ENCODE results near the gene HNMT.

HNMT gene

DNA sequence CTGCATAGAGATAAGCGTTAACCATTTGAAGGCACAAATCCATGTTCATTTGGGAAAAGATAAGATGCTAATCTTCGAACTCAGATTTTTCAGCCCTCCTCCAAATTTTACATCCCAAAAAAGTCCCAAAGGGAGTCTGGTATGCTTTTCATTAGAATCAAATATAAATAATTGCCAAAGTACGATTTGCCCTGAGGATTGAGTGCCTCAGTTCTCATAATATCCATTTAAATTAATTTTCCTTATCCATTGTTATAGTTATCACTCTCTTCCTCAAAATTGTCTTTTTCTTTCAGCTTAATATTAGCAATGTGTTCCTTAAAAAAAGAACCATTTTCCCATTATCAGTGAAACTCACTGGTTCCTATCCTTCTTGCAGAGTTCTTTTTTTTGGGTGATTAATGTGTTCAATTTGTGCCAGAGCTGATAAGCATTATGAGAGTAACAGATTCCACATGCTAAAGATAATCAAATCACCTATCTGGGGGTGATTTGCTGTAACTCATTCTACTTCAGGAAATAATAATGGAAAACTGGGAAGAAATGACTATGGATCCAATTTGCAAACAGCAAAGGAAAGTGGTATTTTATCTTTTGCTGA, 686 bp downstream of the HNMT start:
- H4K20me1 ChIP-seq (ENCODE audit: insufficient read depth, low read length, poor library complexity, severe bottlenecking) = no peaks in the 10 kb centered on the region
- no peaks in the 10 kb centered on the region for H3K27me3 ChIP-seq (ENCODE audit: insufficient read depth, low read length, poor library complexity, severe bottlenecking)
- H2AFZ ChIP-seq (ENCODE audit: low read length) = no peak overlapping the region
- no peaks in the 10 kb centered on the region for H3K36me3 ChIP-seq (ENCODE audit: insufficient read depth, low read length)
- no peaks in the 10 kb centered on the region for H3K79me2 ChIP-seq (ENCODE audit: insufficient read depth, low read length)
- no peaks in the 10 kb centered on the region for H3F3A ChIP-seq (ENCODE audit: low read depth)
- no peak overlapping the region for H3K4me3 ChIP-seq (ENCODE audit: low read length, poor library complexity, severe bottlenecking)
- H3K4me1 ChIP-seq (ENCODE audit: insufficient read depth, low read length, poor library complexity, severe bottlenecking) = no peaks in the 10 kb centered on the region
- H3K4me2 ChIP-seq (ENCODE audit: low read depth, low read length, poor library complexity, severe bottlenecking) = no peak overlapping the region
- TF ChIP-seq CTCF (conservative IDR thresholded peaks at IDR 0.05; ENCODE audit: low read length) = no peak
- H3K9ac ChIP-seq (ENCODE audit: low read depth, low read length, poor library complexity, severe bottlenecking) = no peak overlapping the region
- H3K9me2 ChIP-seq (replicated peaks; ENCODE audit: low read depth, low read length) = no peaks in the 10 kb centered on the region
- H3K9me3 ChIP-seq (ENCODE audit: insufficient read depth, low read depth, low read length) = no peaks in the 10 kb centered on the region

- Histone ChIP-seq H3K9me2 (replicated peaks; ENCODE audit: low read depth, low read length) (no peaks in the 10 kb centered on the region), H3K79me2 (ENCODE audit: insufficient read depth, low read length) (no peaks in the 10 kb centered on the region), H3K4me2 (ENCODE audit: low read depth, low read length, poor library complexity, severe bottlenecking) (no peak overlapping the region), H3K9ac (ENCODE audit: low read depth, low read length, poor library complexity, severe bottlenecking) (no peak overlapping the region), H3F3A (ENCODE audit: low read depth) (no peaks in the 10 kb centered on the region), H3K36me3 (ENCODE audit: insufficient read depth, low read length) (no peaks in the 10 kb centered on the region), H2AFZ (ENCODE audit: low read length) (no peak overlapping the region), H3K27me3 (ENCODE audit: insufficient read depth, low read length, poor library complexity, severe bottlenecking) (no peaks in the 10 kb centered on the region), H3K4me1 (ENCODE audit: insufficient read depth, low read length, poor library complexity, severe bottlenecking) (no peaks in the 10 kb centered on the region), H4K20me1 (ENCODE audit: insufficient read depth, low read length, poor library complexity, severe bottlenecking) (no peaks in the 10 kb centered on the region), H3K9me3 (ENCODE audit: insufficient read depth, low read depth, low read length) (no peaks in the 10 kb centered on the region), H3K4me3 (ENCODE audit: low read length, poor library complexity, severe bottlenecking) (no peak overlapping the region)
- TF ChIP-seq EZH2phosphoT487 (IDR thresholded peaks at IDR 0.05; ENCODE audit: borderline replicate concordance) = no peak
- no peak for TF ChIP-seq CTCF (conservative IDR thresholded peaks at IDR 0.05; ENCODE audit: low read length)
Observed at GRCh38 chr2:137966043-137966442, 1.8 kb downstream of the HNMT start.

DNA sequence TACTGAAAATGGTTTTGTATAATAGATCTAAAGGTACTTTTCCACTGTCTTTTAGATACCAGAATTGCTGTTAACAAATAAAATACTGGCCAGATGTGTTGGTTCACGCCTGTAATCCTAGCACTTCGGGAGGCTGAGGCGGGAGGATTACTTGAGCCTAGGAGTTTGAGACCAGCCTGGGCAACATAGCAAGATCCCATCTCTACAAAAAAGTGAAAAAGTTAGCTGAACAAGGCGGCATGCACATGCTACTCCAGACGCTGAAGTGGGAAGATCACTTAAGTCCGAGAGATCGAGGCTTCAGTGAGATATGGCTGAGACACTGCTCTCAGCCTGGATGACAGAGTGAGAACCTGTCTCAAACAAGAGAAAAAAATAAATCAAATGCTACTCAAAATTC, 2.8 kb downstream of the HNMT start:
- Histone ChIP-seq H3F3A (ENCODE audit: low read depth) (no peaks in the 10 kb centered on the region), H3K79me2 (ENCODE audit: insufficient read depth, low read length) (no peaks in the 10 kb centered on the region), H2AFZ (ENCODE audit: low read length) (no peak overlapping the region), H4K20me1 (ENCODE audit: insufficient read depth, low read length, poor library complexity, severe bottlenecking) (no peaks in the 10 kb centered on the region), H3K9me3 (ENCODE audit: insufficient read depth, low read depth, low read length) (no peaks in the 10 kb centered on the region), H3K36me3 (ENCODE audit: insufficient read depth, low read length) (no peaks in the 10 kb centered on the region), H3K27me3 (ENCODE audit: insufficient read depth, low read length, poor library complexity, severe bottlenecking) (no peaks in the 10 kb centered on the region), H3K4me1 (ENCODE audit: insufficient read depth, low read length, poor library complexity, severe bottlenecking) (no peaks in the 10 kb centered on the region), H3K4me3 (ENCODE audit: low read length, poor library complexity, severe bottlenecking) (no peak overlapping the region), H3K9ac (ENCODE audit: low read depth, low read length, poor library complexity, severe bottlenecking) (no peak overlapping the region), H3K9me2 (replicated peaks; ENCODE audit: low read depth, low read length) (no peaks in the 10 kb centered on the region), H3K4me2 (ENCODE audit: low read depth, low read length, poor library complexity, severe bottlenecking) (no peak overlapping the region)
- TF ChIP-seq EZH2phosphoT487 (IDR thresholded peaks at IDR 0.05; ENCODE audit: borderline replicate concordance) (no peak), CTCF (conservative IDR thresholded peaks at IDR 0.05; ENCODE audit: low read length) (no peak)

Data from Loucy (cell line).